ENCODE results near the gene SCN9A.
"Not testable (repeated sequence)": the region's sequence is repeated elsewhere in the genome, so short reads cannot be mapped to it uniquely, and the experiment has no call there.

Gene SCN9A

DNA sequence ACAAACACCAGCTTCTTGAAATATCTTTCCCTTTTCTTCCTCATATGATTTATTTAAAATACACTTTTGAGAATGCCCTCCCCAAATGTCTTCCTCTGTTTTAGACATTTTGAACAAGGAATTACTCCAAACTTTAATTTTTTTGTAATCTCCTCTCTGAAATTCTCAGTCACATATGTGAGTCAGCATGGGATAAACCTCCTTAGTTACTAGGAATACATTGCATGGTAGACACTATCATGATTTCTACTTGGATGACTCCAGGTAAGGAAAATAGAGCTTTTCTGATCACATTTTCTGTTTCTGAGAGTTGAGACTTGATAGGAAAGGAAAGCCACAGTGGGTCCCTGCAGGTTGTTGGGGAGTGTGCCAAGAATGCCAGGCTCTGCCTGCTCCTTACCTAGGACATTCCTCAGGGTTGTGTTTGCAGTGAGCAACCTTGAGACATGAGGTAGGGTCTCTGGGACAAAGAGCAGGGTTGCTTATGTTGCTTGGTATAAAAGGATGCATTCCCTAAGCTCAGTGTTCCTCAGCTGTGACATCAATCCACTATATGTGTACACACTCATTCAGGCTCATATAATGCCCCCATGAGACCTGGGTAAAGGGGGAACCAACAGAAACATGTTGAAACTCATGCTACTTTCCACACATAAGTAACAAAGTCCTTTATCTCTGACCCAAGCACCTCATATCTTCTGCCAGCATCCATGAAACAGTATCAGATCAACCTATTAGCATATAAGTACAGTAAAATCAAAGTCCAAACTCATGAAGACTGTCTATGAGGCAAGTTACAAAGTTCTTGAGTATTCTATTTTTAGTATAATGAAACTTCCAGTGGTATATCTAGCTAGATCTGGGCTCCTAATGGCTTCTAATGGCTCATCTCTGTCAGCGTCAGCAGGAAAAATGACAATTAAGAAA, 135.1 kb downstream of the SCN9A start:
- no peak for DNase-seq (ENCODE audit: low read depth)

DNA sequence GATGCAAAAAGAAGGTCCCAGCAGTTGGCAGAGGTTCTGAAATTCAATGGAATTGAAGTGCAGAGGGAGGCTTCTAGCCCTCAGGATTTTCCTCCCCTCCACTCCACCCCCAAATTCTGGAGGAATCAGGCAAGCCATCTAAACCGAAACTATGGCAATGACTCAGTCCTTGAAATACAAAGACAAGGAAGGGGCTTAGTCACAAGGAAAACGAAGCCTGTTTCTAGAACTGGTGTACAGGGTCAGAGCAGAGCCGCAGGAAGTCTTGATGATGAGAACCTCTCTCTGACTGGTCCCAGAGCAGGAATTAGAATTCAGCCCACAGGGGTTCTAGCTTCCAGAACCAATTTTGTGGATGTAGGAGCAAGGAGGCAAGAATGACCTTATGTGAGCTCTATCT, 136.2 kb downstream of the SCN9A start:
- no peak for DNase-seq (ENCODE audit: low read depth)

DNA sequence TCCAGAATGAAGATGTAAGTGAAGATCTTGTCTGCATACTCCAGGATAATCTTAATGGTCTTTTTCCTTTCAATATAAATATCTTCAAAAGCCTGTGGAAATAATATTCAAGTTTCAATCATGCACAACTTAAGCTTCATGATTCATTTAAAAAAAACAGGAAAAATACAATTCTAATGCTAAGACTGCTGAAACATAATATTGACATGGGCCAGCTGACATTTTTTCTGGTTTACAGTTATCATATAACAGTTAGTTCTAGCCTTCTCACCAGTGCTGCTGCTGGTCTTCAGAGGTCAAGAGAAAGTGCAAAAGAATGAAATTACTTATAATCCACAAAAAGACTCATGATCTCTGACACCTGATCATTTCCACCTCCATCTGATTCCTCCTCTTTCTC, 137.6 kb downstream of the SCN9A start:
- DNase-seq (ENCODE audit: low read depth) = no peak

DNA sequence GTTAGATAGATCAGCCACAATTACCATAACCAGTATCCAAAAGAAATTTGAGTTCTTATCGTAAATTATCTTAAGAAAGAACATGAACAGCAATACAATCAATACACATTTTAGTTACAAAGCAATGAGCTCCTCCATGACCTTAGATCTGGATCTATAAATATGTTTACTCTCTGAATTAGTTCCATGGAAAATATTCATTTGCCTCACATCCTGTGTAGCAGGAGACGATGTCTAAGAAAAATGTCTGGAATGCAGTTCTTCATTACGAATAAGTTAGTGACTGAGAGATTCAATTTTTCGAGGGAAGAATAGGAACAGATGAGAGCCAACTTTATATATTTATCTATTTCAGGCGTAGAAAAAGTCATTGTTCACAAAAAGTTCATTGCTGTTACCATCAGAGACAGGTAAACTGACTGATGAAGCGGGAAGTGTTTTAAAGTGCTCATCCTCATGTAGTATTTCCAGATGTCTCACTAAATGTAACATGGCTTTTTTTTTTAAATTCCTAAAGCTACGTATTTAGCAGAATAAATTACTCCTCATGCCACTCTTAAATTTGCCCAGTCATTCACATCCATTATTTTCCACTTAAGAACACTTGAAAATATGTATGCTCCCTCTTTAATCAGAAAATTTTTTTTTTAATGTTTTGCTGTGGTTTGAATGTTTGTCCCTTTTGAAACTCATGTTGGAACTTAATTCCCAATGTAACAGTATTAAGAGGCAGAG, 141.5 kb downstream of the SCN9A start:
- DNase-seq (ENCODE audit: low read depth) = no peak

DNA sequence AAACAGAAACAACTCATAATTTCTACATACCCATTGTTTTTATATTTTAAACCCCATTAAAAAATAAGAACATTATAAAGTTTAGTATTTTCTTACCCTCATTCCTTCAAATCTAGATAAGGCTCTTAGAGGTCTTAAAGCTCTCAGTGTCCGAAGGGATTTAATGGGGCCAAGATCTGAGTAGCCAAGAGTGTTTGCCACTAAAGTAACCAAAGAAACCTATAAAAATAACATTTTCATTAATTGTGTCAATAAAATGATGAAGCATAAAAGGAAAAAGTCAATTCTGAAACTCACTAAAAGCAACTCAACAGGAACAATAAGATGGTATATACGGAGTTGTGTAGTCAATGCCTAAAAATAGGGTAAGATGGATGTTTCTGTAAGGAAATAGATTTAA, 142.5 kb downstream of the SCN9A start:
- DNase-seq (ENCODE audit: low read depth) = no peak

DNA sequence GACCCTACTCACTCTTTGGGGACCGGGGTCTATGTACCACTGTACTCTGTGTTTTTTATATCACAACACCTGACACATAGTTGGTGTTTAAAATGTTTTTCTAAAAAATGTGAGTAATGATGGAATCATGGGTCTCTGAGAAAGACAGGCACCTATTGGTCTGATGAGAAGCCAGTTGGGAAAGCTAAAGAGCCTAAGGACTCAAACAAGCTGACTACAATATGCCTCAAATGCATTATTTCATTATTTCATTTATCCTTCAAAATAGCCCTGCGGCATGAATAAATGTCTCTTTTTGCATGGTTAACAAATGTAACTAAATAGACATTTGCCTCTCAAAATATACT, 145.0 kb downstream of the SCN9A start:
- no peak for DNase-seq (ENCODE audit: low read depth)

DNA sequence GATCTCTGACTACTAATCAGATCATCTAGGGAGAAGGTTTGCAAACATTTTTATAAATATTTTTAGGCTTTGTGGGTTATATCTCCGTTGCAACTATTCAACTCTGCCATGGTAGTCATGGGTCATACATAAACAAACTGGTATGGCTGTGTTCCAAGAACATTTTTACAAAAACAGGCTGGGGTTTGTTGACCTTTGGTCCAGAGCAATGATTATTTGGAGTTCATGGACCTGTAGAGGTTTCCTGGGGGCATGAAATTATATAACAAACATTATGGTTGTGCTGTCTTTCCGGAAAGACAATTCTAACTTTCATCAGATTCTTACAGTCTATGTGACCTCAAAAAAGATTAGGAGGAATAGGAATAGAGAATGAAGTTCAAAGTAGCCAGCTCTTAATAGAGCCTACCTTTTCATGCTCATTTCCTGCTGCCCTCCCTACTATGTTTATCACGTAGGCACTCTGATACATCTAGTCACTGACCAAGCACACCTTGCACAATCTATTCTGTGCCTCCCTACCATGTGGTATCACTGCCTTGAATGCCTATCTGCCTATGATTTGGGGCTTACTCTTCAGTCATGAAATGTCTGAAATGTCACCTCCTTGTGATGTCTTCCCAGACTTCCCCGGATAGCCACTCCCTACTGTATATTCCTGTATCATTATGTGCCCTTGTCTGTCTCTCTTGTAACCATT, 145.6 kb downstream of the SCN9A start:
- DNase-seq (ENCODE audit: low read depth) = no peak

DNA sequence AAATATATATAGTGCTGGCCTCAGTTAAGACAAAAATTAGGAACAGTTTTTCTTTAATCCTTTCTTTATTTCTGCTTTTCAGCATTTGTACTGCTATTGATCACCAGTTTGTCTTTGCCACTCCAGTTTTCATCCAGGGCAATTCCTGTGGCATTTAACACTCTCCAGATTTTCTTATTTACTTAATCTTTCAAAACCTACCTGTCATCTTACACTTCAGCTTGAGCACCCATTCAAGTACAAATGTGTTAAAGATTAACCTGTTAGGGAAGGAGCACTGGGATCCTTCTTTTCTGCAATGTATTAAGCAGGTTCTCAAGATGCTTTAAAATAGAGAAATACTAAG, 146.1 kb downstream of the SCN9A start:
- DNase-seq (ENCODE audit: low read depth) = no peak

DNA sequence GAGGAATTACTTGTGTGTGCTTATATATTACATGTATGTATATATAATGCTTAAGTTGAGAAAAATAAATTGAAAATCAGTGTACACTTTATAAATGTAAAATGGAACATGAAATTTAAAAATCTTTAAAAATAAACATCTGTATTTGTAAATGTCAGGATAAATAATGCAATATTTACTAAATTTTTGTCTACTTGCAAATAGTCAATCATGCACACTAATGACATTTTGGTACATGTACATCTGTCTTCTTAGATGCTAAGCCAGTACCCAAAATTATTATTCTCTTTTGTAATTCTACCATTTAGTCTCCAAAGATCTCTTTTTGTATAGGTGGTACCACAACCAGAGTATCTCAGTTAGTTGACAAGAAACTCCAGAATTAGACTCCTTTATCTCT, 151.5 kb downstream of the SCN9A start:
- no peak for DNase-seq (ENCODE audit: low read depth)

DNA sequence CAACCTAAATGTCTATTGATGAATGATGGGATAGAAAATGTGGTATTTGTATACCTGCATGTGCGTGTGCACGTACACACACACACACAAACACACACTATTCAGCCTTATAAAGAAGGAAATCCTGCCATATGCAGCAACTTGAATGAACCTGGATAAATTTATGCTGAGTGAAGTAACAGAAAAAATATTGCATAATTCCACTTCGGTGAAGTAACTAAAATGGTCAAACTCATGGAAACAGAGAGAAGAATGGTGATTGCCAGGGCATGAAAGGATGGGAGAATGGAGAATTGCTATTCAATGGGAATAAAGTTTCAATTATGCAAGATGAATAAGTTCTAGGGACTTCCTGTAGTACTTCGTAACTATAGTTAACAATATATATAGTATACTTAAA, 152.4 kb downstream of the SCN9A start:
- DNase-seq (ENCODE audit: low read depth) = no peak

DNA sequence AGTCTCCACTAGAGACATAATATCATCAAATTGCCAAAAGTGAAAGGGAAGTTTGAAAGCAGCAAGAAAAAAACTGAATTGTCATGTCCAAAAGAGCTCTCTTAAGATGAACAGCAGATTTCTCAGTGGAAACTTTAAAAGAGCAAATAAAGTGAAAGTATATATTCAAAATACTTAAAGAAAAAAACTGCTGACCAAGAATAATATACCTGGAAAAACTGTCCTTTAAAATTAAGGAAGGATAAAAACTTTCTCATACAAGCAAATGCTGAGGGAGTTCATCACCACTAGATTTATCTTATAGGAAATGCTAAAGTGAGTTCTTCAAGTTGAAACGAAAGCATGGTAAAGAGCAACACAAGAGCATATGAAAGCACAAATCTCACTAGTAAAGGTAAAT, 164.7 kb downstream of the SCN9A start:
- DNase-seq (ENCODE audit: low read depth) = no peak

DNA sequence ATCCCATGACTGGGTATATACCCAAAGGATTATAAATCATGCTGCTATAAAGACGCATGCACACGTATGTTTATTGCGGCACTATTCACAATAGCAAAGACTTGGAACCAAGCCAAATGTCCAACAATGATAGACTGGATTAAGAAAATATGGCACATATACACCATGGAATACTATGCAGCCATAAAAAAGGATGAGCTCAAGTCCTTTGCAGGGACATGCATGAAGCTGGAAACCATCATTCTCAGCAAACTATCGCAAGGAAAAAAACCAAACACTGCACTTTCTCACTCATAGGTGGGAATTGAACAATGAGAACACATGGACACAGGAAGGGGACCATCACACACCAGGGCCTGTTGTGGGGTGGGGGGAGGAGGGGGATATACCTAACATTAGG, 165.8 kb downstream of the SCN9A start:
- DNase-seq (ENCODE audit: low read depth) = not testable (repeated sequence)

DNA sequence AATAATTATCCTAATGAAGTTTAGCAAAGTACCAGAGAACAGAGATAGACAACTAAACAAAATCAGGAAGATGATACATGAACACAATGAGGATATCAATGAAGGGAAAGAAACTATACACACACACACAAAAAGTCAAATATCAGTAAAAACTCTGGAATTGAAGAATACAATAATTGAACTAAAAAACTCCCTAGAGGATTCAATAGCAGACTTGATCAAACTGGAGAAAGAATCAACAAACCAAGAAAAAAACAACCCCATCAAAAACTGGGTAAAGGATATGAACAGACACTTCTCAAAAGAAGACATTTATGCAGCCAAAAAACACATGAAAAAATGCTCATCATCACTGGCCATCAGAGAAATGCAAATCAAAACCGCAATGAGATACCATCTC, 166.4 kb downstream of the SCN9A start:
- not testable (repeated sequence) for DNase-seq (ENCODE audit: low read depth)

DNA sequence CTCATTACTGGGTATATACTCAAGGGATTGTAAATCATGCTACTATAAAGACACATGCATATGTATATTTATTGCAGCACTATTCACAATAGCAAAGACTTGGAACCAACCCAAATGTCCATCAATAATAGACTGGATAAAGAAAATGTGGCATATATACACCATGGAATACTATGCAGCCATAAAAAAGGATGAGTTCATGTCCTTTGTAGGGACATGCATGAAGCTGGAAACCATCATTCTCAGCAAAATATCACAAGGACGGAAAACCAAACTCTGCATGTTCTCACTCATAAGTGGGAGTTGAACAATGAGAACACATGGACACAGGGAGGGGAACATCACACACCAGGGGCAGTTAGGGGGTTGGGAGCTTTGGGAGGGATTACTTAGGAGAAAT, 169.6 kb downstream of the SCN9A start:
- DNase-seq (ENCODE audit: low read depth) = not testable (repeated sequence)

DNA sequence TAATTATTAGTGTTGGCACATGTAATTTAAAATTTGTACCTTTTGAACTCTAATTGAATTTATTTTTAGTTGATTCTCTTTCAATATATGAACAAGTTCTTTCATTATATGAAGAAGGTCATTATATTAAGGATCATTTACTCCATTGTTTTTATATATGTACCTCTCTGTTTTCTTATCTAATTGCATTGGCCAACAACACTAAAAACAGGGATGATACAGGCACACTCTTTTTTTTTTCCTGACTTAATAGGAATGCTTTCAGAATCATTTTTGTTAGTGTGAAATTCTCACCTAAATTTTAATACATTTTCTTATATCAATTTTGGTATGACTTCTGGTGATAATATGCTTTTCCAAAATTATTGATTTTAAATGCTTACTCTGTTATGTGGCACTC, 173.0 kb downstream of the SCN9A start:
- DNase-seq (ENCODE audit: low read depth) = no peak

DNA sequence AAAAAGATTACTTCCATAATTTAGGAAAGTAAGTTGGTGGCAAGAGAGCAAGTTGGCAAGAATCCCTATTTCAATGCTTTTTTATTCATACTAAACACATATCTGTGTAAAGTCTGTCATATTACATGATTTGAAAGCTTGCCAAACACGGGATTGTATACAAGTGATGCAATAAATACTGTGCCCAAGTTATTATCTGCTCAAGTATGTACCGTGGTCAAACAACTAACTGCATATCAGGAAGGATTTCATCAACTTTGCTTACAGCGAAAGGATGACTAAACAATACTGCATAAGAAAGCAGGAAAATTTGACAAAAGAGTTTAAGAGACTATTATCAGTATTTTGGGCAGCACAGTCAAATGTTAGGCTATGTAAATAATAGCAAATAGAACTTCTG, 178.3 kb downstream of the SCN9A start:
- DNase-seq (ENCODE audit: low read depth) = no peak

DNA sequence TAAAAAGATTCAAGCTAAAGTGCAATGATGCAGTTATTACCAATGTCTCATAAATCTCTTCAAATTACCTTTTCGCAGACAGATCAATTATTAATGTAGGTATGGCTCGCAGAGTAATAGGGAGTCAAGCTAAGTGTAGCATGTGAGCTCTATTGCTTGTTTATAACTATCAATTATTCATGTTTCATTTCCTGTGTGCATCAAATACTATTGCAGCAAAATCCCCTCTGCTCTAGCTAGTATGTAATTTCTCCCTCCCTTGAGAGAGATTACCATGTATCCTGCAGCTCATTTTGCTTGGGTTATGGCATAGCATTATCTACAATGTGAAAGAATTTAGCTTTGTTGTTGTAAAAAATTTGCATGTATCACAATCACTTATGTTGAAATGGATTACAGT, 182.3 kb downstream of the SCN9A start:
- DNase-seq (ENCODE audit: low read depth) = no peak

DNA sequence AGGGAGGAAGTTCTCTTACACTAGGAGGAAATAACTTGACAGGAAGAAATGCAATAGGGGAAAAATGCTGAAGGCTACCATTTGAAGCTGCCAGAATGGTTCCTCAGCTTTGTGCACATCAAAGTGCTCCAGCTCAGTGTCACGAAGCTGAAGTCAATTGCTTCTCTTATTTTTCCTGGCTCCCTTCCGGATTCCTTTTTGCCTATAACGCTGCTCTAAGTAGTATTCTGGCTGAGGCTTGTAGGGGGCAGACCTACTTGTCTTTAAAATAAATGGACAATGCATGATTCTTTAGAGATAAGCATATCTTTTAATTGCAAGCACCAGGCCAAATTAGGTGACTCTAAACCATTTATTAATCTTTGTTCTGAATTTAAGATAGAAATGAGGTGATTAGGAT, 187.7 kb downstream of the SCN9A start:
- no peak for DNase-seq (ENCODE audit: low read depth)

DNA sequence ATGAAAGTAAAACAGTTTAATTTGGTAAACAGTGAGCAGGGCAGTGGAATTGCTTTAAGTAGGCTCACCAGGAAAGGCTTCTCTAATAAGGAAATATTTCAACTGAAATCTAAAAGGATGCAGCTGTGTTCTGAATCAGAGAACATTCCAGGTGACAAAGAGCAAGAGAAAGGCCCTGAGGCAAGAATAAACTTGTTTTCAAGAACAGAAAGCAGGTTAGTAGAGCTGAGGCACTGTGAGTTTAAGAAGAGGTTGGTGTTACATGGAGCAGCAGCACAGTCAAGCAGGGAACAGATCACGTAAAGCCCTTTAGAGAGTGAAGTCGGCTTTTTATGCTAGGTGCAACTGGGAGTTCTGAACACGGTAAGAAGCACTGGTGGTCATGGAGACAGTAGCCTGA, 191.0 kb downstream of the SCN9A start:
- DNase-seq (ENCODE audit: low read depth) = no peak

DNA sequence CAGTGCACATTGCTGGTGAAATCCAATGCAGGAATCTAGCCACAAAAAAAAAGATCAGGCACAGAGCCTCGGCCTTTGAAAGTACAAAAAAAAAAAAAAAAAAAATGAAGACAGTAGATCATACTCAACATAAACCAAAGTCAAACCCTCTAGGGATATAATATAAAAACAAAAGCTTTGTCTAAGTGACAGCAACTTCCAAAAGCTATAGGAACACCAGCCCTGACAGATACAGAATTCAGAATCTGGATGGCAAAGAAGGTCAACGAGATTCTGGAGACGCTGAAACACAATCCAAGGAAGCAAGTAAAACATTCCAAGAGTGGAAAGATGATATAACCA, 194.0 kb downstream of the SCN9A start:
- DNase-seq (ENCODE audit: low read depth) = no peak

DNA sequence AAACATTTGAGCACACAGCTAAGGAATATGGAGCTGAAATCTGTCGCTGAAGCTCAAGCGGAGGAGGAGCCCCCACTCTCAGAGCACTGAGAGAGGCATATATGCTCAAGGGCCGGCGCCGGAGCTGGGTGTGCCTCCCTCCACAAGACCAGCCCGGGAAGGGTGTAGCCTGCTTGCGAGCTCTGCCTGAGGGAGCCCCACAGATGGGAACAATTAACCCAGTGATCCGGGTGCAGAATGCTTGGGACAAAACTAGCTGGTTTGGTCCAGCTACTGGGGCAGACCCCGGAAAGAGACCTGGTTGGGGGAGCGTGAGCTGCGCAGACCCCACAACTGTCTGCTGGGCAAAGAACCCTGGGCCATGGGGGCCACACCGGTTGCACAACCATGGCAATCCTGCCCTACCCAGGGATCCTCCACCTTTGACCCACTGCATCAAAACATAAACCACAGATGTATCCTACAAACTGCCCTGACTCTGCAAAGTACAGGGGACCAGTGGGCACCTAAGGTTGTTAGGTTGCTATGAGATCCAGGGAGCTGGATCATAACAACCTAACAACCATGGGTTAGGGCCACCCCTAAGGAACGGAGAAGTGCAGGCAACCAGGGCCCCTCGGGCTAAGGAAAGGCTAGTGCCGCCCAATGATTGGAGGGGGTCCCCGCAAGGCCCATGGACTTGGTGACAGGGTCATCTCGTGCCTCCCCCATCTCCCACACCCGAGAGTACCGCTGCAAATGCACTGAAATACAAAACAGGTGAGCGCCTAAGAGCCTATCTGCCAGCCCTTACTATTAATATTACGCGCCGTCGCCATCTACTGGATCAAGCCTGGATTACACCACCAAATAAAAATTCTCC, 194.6 kb downstream of the SCN9A start:
- no peak for DNase-seq (ENCODE audit: low read depth)

DNA sequence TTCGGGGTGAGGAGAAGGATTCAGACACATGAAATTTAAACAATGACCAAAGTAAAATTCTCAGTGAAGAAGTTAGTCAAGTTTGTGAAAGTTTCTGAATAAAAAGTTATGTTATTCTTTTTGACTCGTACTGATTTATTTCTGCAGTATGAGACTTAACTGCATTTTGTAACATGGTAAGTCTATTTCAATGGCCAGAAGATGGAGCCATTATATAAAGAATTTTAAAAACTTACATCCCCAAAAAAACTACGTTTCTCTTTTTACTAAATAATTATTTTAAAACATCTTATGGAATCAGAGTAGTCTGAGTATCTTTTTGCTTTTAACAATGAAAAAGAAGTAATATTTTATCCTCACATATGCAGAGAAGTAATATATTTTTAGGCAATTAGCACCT, 196.5 kb downstream of the SCN9A start:
- no peak for DNase-seq (ENCODE audit: low read depth)

All from stimulated activated CD8-positive, alpha-beta memory T cell treated with anti-CD3 and anti-CD28 coated beads, Interleukin-7, amount 100 ng/mL, for 24 hours (primary cell).